SK-N-SH treated with all-trans-retinoic acid at 6 μM for 48 hours (cell line): ENCODE data around the gene SAC3D1.

Experiments used
- ARNTL ChIP-seq: fragments of 450-650 bp; formaldehyde crosslinking; IDR thresholded peaks from 2 replicates; pipeline ENCODE4 v1.5.0; 2020; ENCODE audit warnings: low read depth, mild to moderate bottlenecking, moderate library complexity, borderline replicate concordance
- BACH2 ChIP-seq: fragments of 250-450 bp; sonication (Bioruptor Pico); IDR thresholded peaks from 2 replicates; pipeline ENCODE4 v1.9.0; 2021; ENCODE audit warnings: mild to moderate bottlenecking, borderline replicate concordance
- CSDC2 ChIP-seq: fragments of 250-450 bp; sonication (Bioruptor Pico); IDR thresholded peaks from 2 replicates; pipeline ENCODE4 v1.5.0; 2020; ENCODE audit warnings: mild to moderate bottlenecking, moderate library complexity
- ESRRG ChIP-seq: fragments of 250-450 bp; sonication (Bioruptor Pico); IDR thresholded peaks from 2 replicates; pipeline ENCODE4 v1.6.1; 2021; ENCODE audit warnings: mild to moderate bottlenecking
- RARB ChIP-seq: fragments of 250-450 bp; sonication (Bioruptor Pico); IDR thresholded peaks from 2 replicates; pipeline ENCODE4 v1.8.0; 2021; ENCODE audit warnings: mild to moderate bottlenecking, moderate library complexity
- TCF4 ChIP-seq: fragments of 250-450 bp; sonication (Bioruptor Pico); IDR thresholded peaks from 2 replicates; pipeline ENCODE4 v1.8.0; 2021; ENCODE audit warnings: mild to moderate bottlenecking, moderate library complexity, borderline replicate concordance
- ZC3H10 ChIP-seq: fragments of 250-450 bp; sonication (Bioruptor Pico); IDR thresholded peaks from 2 replicates; pipeline ENCODE4 v1.5.1; 2021; ENCODE audit warnings: mild to moderate bottlenecking, moderate library complexity
- ZFP3 ChIP-seq: fragments of 250-450 bp; sonication (Bioruptor Pico); IDR thresholded peaks from 2 replicates; pipeline ENCODE4 v1.5.0; 2020; ENCODE audit warnings: mild to moderate bottlenecking, moderate library complexity
- ZNF70 ChIP-seq: fragments of 450-650 bp; formaldehyde crosslinking; IDR thresholded peaks from 2 replicates; pipeline ENCODE4 v1.5.0; 2020; ENCODE audit warnings: mild to moderate bottlenecking, moderate library complexity
- TF ChIP-seq, protein P1 (sequence below): fragments of 250-450 bp; sonication (Bioruptor Pico); IDR thresholded peaks from 2 replicates; pipeline ENCODE4 v1.8.0; 2020; ENCODE audit warnings: mild to moderate bottlenecking, moderate library complexity, borderline replicate concordance
- TF ChIP-seq, protein P2 (sequence below): fragments of 250-450 bp; sonication (Bioruptor Pico); IDR thresholded peaks from 2 replicates; pipeline ENCODE4 v1.5.1; 2021; ENCODE audit warnings: mild to moderate bottlenecking, moderate library complexity
- TF ChIP-seq, protein P3 (sequence below): fragments of 250-450 bp; sonication (Bioruptor Pico); IDR thresholded peaks from 2 replicates; pipeline ENCODE4 v1.5.1; 2020; ENCODE audit warnings: low read depth, mild to moderate bottlenecking, moderate library complexity
- TF ChIP-seq, protein P4 (sequence below): fragments of 250-450 bp; sonication (Bioruptor Pico); IDR thresholded peaks from 2 replicates; pipeline ENCODE4 v1.5.0; 2020; ENCODE audit warnings: mild to moderate bottlenecking, moderate library complexity

DNA sequence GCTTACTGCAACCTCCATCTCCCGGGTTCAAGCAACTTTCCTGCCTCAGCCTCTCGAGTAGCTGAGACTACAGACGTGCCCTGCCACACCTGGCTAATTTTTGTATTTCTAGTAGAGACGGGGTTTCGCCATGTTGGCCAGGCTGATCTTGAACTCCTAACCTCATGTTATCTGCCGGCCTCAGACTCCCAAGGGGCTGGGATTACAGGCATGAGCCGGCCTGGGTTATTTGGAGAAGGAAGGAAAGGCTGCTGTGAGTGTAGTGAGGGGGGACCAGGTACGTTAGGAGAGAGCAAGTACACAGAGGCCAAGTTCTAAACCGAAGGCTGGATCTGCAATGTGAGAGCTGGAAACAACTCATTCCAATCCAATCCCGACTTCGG lies 44.7 kb upstream of the SAC3D1 start:
- TF ChIP-seq, protein P1, sequence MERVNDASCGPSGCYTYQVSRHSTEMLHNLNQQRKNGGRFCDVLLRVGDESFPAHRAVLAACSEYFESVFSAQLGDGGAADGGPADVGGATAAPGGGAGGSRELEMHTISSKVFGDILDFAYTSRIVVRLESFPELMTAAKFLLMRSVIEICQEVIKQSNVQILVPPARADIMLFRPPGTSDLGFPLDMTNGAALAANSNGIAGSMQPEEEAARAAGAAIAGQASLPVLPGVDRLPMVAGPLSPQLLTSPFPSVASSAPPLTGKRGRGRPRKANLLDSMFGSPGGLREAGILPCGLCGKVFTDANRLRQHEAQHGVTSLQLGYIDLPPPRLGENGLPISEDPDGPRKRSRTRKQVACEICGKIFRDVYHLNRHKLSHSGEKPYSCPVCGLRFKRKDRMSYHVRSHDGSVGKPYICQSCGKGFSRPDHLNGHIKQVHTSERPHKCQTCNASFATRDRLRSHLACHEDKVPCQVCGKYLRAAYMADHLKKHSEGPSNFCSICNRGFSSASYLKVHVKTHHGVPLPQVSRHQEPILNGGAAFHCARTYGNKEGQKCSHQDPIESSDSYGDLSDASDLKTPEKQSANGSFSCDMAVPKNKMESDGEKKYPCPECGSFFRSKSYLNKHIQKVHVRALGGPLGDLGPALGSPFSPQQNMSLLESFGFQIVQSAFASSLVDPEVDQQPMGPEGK (CRISPR knock-in tag): no peak
- TF ChIP-seq ESRRG (CRISPR knock-in tag) (no peak), CSDC2 (CRISPR knock-in tag) (no peak), ZC3H10 (CRISPR knock-in tag) (no peak), RARB (CRISPR knock-in tag) (no peak), ZFP3 (CRISPR knock-in tag) (no peak), TCF4 (CRISPR knock-in tag) (no peak), BACH2 (CRISPR knock-in tag) (no peak), ZNF70 (CRISPR knock-in tag) (no peak), ARNTL (CRISPR knock-in tag) (no peak)
- TF ChIP-seq, protein P2, sequence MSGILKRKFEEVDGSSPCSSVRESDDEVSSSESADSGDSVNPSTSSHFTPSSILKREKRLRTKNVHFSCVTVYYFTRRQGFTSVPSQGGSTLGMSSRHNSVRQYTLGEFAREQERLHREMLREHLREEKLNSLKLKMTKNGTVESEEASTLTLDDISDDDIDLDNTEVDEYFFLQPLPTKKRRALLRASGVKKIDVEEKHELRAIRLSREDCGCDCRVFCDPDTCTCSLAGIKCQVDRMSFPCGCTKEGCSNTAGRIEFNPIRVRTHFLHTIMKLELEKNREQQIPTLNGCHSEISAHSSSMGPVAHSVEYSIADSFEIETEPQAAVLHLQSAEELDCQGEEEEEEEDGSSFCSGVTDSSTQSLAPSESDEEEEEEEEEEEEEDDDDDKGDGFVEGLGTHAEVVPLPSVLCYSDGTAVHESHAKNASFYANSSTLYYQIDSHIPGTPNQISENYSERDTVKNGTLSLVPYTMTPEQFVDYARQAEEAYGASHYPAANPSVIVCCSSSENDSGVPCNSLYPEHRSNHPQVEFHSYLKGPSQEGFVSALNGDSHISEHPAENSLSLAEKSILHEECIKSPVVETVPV (CRISPR knock-in tag): no peak
- TF ChIP-seq, protein P3, sequence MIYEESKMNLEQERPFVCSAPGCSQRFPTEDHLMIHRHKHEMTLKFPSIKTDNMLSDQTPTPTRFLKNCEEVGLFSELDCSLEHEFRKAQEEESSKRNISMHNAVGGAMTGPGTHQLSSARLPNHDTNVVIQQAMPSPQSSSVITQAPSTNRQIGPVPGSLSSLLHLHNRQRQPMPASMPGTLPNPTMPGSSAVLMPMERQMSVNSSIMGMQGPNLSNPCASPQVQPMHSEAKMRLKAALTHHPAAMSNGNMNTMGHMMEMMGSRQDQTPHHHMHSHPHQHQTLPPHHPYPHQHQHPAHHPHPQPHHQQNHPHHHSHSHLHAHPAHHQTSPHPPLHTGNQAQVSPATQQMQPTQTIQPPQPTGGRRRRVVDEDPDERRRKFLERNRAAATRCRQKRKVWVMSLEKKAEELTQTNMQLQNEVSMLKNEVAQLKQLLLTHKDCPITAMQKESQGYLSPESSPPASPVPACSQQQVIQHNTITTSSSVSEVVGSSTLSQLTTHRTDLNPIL (CRISPR knock-in tag): no peak
- TF ChIP-seq, protein P4, sequence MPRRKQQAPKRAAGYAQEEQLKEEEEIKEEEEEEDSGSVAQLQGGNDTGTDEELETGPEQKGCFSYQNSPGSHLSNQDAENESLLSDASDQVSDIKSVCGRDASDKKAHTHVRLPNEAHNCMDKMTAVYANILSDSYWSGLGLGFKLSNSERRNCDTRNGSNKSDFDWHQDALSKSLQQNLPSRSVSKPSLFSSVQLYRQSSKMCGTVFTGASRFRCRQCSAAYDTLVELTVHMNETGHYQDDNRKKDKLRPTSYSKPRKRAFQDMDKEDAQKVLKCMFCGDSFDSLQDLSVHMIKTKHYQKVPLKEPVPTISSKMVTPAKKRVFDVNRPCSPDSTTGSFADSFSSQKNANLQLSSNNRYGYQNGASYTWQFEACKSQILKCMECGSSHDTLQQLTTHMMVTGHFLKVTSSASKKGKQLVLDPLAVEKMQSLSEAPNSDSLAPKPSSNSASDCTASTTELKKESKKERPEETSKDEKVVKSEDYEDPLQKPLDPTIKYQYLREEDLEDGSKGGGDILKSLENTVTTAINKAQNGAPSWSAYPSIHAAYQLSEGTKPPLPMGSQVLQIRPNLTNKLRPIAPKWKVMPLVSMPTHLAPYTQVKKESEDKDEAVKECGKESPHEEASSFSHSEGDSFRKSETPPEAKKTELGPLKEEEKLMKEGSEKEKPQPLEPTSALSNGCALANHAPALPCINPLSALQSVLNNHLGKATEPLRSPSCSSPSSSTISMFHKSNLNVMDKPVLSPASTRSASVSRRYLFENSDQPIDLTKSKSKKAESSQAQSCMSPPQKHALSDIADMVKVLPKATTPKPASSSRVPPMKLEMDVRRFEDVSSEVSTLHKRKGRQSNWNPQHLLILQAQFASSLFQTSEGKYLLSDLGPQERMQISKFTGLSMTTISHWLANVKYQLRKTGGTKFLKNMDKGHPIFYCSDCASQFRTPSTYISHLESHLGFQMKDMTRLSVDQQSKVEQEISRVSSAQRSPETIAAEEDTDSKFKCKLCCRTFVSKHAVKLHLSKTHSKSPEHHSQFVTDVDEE (CRISPR knock-in tag): no peak
